HG03196 (cell line): ENCODE data around the gene TPRKB.
"Not testable (repeated sequence)": the region's sequence is repeated elsewhere in the genome, so short reads cannot be mapped to it uniquely, and the experiment has no call there.

Experiments used
- ATAC-seq: cut with Tn5 transposase; IDR thresholded peaks from one replicate; pipeline ENCODE4 v1.9.1; 2021; ENCODE audit not compliant: unreplicated experiment

TPRKB gene

DNA sequence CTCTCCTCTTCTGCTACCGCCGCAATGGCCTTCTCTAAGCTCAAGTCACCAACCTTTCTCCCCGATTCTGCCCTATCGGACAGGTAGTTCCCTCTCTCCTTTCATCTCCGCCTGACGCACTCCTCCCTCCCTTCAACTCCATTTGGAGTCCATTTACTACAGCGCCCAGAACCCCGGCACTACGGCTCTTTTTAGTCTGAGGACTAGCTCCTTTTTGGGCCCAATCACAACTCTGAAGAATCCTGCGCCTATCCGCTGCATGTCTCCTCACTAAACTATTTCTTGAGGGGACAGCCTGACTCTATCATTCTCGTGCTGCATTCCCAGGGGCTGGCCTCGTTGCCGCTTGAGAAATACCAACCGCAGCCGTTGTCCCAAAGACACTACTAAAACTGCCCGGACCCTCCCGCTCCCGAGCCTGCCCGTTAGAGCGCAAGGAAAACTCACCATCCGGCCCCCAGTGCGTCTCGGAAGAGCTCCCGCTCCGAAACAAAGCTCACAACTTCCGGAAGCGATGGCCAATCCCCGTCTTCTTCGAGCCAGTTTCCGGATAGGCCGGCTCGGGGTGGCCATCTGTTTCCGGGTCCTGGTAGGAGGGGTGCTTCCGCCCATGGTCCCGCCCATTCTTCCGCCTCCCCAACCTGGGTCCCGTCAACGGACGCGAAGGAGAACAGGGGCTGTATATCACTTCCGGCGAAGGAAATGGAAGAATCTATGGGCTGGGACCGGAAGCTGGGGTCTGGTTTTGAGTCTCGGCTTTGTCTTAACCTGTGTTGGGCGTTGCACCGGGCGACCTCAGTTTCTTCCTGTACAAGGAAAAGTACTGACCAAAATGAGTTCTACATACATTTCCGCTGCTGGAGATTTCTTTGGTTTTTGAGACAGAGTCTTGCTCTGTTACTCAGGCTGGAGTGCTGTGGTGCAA lies at the start of gene TPRKB:
Gene TPRKB, minus strand, starts transcription at position 491 of the 925 bp plus-strand sequence. CDS start 2,776 bp downstream, outside the sequence.
- ATAC-seq, result peak; percentile 95

GRCh38 chr2:73783883-73784282 lies 46.7 kb upstream of the TPRKB start, which contains the start of gene C2orf78:
Gene C2orf78 (plus strand): TSS chr2:73784183. CDS start chr2:73784310, 127 bp downstream.
- not testable (repeated sequence) for ATAC-seq

DNA sequence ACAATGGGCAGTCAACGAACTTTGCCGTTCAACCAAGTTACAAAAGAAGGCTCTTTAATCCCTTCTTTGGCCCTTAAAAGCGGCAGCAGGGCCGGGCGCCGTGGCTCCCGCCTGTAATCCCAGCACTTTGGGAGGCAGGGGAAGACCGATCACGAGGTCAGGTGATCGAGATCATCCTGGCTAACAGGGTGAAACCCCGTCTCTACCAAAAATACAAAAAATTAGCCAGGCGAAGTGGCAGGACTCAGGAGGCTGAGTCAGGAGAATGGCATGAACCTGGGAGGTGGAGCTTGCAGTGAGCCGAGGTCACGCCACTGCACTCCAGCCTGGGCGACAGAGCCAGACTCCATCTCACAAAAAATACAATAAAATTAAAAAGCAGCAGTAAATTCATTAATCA lies 46.3 kb upstream of the TPRKB start:
- not testable (repeated sequence) for ATAC-seq

DNA sequence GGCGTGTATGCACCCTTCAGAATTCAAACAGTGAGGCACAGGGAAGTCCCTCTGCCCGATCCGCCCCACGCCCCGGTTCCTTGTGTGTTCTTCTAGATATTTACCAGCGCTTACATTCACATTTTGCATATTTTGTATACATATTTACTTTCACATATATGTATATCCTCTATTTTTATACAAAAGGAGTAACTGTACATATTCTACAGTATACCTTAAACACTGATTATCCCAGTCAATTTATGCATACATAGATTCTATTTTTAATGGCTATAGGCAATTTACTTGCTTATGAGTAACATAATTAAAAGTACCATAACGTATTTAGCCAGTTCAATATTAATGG lies 43.1 kb upstream of the TPRKB start:
- no peak for ATAC-seq

DNA sequence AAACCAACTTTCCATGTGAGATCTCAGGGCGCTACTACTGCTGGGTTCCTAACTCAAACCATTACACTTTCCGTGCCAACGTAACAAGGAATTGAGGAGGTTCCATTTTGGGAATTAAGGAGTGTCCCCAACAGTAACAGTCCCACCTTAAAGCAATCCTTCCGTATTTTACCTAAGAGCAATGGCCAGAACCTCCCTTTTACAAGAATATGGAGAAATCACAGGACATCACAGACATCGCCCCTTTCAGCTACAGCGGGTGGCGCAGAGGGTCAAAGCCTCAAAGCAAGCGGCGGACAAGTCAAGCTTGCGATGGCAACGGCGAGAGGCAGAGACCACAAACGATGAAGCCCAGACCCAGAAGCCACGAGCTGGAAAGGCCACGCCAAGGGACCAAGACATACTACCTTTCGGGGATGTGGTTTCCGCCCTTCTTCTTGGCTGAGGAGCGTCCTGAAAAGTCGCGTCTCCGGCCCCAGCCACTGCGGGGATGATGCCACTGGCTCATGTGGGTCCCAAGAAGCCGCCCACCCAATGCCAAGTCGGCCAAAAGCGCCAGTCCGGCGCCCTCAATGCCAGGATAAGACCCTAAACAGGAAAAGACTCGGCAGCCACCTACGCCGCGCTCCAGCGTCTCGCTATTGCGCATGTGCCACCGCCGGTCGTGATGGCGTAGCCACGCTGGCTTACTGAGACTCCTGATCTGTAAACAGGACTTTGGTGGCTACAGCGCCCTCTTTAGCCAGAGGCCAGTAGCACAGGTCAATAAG lies 42.5 kb upstream of the TPRKB start, which contains the start of gene DUSP11:
Gene DUSP11, minus strand, starts transcription at position 637 of the 770 bp plus-strand sequence. Its CDS starts 129 bp downstream, at position 508.
- ATAC-seq, result peak; percentile 98

GRCh38 chr2:73778867-73779466 lies 41.8 kb upstream of the TPRKB start:
- not testable (repeated sequence) for ATAC-seq

- no peak for ATAC-seq
These were observed 39.8 kb upstream of the TPRKB start for GRCh38 chr2:73776869-73777519.

GRCh38 chr2:73776381-73776780 lies 39.2 kb upstream of the TPRKB start:
- no peak for ATAC-seq

DNA sequence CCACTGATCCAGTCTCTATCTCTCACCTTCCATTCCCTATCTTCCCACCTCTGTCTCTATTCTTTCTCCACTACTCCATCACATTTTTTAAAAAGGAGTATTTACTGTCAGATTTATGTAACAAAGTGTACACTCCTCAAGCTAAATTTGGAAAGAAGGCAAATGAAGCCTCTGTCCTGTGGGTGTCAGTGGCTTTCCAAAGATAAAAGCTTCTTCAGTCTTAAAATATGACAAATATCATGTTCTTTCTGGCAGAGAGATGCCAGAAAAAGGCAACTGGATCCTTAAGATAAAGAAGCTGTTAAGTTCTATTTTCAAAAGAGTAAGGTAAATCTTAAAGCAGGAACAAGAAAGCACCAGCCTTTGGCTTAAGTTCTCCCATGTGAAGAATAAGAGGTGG lies 35.7 kb upstream of the TPRKB start:
- no peak for ATAC-seq

DNA sequence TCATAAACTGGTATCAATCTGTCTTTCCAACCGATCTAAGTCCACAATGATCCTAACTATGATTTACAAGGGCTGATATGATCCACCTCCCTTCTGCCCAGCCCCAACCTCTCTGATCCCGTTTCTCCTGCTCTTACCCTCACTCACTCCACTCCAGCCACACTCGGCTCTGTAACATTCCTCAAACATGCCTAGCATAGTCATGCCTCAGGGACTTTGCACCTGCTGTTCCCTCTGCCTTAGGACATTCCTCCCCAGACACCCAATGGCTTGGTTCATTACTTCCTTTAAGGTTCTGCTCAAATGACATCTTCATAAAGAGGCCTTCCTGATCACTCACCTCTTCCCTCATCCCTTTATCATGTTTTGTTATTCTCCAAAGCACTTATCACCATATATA lies 33.6 kb upstream of the TPRKB start:
- ATAC-seq, result no peak

GRCh38 chr2:73766994-73767393 lies 29.8 kb upstream of the TPRKB start:
- no peak for ATAC-seq

GRCh38 chr2:73766349-73766748 lies 29.2 kb upstream of the TPRKB start:
- ATAC-seq, result no peak

DNA sequence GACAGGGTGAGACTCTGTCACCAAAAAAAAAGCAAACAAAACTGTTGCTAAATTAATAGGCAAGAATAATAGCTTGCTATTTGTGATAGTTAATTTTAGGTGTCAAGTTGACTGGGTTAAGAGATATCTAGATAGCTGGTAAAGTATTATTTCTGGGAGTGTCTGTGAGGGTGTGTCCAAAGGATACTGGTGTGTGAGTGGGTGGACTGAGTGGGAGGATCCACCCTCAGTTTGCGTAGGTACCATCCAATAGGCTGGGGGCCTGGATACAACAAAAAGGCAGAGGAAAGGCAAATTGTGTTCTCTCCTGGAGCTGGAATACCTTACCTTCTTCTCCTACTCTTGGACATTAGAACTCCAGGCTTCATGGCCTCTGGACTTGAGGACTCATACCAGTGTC lies 27.8 kb upstream of the TPRKB start:
- ATAC-seq, result no peak

DNA sequence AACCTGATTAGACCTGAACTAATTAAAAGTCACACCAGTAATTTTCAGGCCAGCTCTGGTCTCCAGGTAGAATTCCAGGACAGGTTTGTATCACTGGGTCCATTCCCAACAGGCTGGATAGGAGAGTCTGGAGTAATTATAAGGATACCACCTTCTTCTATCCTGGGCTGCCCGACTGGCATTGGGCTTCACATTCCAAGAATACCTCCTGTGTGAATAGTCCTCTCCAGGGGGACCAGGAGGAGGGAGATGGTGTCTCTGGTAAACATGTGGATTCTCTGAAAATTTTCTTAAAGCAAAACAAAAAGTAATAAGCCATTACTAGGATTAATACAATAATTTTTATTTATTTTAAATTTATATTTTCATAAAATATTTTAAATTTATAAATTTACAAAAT lies 25.4 kb upstream of the TPRKB start:
- ATAC-seq, result no peak

GRCh38 chr2:73759904-73760303 lies 22.8 kb upstream of the TPRKB start:
- ATAC-seq, result no peak

DNA sequence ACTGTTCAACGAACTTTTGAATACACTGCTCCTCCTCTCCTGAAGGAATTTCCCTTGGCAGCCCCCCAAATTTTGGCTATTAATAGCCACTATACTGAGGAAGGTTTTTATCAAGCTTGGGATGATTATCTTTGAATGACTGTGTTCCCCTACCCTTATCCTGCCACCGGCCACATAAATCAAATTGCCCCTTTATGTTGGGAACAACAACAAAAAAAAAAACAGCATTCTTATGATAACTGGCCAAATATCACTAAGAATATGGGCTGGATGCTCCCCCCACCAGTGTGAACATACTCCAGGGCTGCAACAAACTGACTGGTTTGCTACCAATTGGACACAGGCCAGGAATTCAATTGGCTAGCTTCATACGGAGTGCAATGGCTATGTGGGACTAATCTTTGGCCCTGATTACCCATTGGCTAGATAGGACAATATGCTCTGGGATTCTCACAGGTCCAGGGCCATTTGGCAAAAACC lies 22.2 kb upstream of the TPRKB start:
- ATAC-seq, result no peak

GRCh38 chr2:73754332-73754731 lies 17.2 kb upstream of the TPRKB start:
- ATAC-seq, result not testable (repeated sequence)

DNA sequence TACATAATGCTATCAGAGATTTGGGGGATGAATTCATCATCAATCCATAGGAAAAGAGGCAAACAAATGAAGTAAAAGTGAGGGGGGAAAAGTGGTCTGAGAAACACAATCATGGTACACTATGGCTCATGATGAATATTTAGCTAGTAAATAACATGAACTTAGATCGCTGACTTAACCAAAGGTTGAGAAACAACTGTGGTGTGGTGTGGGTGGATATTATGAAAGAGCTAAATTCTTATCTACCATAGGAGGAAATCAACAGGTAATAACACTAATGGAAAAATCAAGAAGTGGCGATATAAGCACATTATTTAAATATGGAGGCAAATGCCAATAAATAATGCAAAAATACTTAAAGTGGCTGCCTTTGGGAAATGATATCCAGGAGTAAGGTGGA lies 12.2 kb upstream of the TPRKB start:
- ATAC-seq, result no peak

DNA sequence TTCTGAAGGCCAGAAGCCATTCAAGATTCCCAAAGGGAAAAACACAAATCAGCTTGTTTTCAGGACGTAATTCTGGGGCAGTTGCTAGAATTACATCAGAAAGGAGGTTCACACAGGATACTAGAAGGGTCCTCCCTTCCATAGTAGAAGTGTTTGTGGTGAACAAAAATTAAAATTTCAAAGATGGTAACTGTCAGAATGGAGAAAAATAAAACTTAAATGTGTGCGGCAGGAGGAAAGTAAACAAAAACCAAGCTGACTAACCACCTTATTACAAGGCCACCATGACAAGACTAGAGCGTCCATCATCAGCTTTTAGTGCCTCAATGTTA lies 9.7 kb upstream of the TPRKB start:
- no peak for ATAC-seq

- ATAC-seq, result no peak
These were observed 9.1 kb upstream of the TPRKB start for GRCh38 chr2:73746015-73746876.
